HEK293 (cell line): Measurements from ENCODE around the gene CD300LF.

Source experiments
- KLF9 ChIP-seq: fragments of 450-650 bp; formaldehyde crosslinking; IDR thresholded peaks from 2 replicates; pipeline ENCODE4 v1.5.1; 2016; ENCODE audit warnings: missing biosample characterization, missing genetic modification characterization, low read depth
- MZF1 ChIP-seq: fragments of 450-650 bp; formaldehyde crosslinking; IDR thresholded peaks from 2 replicates; pipeline ENCODE4 v1.5.1; 2017; ENCODE audit warnings: missing biosample characterization, missing genetic modification characterization, borderline replicate concordance
- YY1 ChIP-seq: fragments of 450-650 bp; formaldehyde crosslinking; IDR thresholded peaks from 2 replicates; pipeline ENCODE4 v1.5.1; 2018; ENCODE audit warnings: missing biosample characterization, missing genetic modification characterization
- ZBTB8A ChIP-seq: fragments of 450-650 bp; formaldehyde crosslinking; IDR thresholded peaks from 2 replicates; pipeline ENCODE4 v1.5.1; 2016; ENCODE audit warnings: missing biosample characterization, missing genetic modification characterization
- ZNF140 ChIP-seq: fragments of 450-650 bp; formaldehyde crosslinking; IDR thresholded peaks from 2 replicates; pipeline ENCODE4 v1.5.1; 2016; ENCODE audit warnings: missing biosample characterization, missing genetic modification characterization
- ZNF24 ChIP-seq: fragments of 450-650 bp; formaldehyde crosslinking; IDR thresholded peaks from 2 replicates; pipeline ENCODE4 v1.5.1; 2016; ENCODE audit warnings: missing biosample characterization, missing genetic modification characterization
- ZNF426 ChIP-seq: fragments of 450-650 bp; formaldehyde crosslinking; IDR thresholded peaks from 2 replicates; pipeline ENCODE4 v1.5.1; 2017; ENCODE audit warnings: missing biosample characterization, missing genetic modification characterization, mild to moderate bottlenecking, inconsistent platforms, moderate library complexity
- ZNF571 ChIP-seq: fragments of 450-650 bp; formaldehyde crosslinking; IDR thresholded peaks from 2 replicates; pipeline ENCODE4 v1.5.0; 2017; ENCODE audit warnings: missing biosample characterization, missing genetic modification characterization
- ZNF596 ChIP-seq: fragments of 450-650 bp; IDR thresholded peaks from 2 replicates; pipeline ENCODE4 v1.5.0; 2018; ENCODE audit warnings: missing biosample characterization, mild to moderate bottlenecking, missing genetic modification characterization, moderate library complexity
- TF ChIP-seq, protein P1 (sequence below): fragments of 450-650 bp; formaldehyde crosslinking; IDR thresholded peaks from 2 replicates; pipeline ENCODE4 v1.5.1; 2016; ENCODE audit warnings: missing biosample characterization, missing genetic modification characterization
- TF ChIP-seq, protein P2 (sequence below): fragments of 450-650 bp; formaldehyde crosslinking; IDR thresholded peaks from 2 replicates; pipeline ENCODE4 v1.5.1; 2016; ENCODE audit warnings: missing biosample characterization, missing genetic modification characterization
- TF ChIP-seq, protein P3 (sequence below): fragments of 450-650 bp; formaldehyde crosslinking; IDR thresholded peaks from 2 replicates; pipeline ENCODE4 v1.5.1; 2016; ENCODE audit warnings: missing biosample characterization, missing genetic modification characterization

DNA sequence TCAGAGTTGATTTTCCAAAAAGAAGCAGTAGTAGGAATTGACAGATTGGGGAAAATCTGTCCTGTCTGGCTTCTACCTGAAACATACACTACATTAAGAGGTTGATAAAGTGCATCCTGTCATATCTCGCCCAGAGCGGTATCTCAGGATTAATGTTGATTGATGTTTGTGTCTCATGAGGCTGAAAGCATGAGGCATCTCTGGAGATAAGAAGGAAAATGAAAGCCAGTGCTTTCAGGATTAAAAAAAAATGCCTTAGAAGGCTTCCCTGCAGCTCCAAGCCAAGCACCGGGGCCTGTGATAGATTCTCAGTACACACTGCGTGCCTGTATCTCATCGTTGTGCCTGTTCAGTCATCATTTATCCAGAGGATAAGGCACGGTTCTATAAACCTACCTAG, 62.8 kb downstream of the CD300LF start:
- no peak for TF ChIP-seq KLF9 (tag by site-specific recombination)
- no peak for TF ChIP-seq MZF1
- TF ChIP-seq YY1 (tag by site-specific recombination) = no peak
- TF ChIP-seq, protein P1, sequence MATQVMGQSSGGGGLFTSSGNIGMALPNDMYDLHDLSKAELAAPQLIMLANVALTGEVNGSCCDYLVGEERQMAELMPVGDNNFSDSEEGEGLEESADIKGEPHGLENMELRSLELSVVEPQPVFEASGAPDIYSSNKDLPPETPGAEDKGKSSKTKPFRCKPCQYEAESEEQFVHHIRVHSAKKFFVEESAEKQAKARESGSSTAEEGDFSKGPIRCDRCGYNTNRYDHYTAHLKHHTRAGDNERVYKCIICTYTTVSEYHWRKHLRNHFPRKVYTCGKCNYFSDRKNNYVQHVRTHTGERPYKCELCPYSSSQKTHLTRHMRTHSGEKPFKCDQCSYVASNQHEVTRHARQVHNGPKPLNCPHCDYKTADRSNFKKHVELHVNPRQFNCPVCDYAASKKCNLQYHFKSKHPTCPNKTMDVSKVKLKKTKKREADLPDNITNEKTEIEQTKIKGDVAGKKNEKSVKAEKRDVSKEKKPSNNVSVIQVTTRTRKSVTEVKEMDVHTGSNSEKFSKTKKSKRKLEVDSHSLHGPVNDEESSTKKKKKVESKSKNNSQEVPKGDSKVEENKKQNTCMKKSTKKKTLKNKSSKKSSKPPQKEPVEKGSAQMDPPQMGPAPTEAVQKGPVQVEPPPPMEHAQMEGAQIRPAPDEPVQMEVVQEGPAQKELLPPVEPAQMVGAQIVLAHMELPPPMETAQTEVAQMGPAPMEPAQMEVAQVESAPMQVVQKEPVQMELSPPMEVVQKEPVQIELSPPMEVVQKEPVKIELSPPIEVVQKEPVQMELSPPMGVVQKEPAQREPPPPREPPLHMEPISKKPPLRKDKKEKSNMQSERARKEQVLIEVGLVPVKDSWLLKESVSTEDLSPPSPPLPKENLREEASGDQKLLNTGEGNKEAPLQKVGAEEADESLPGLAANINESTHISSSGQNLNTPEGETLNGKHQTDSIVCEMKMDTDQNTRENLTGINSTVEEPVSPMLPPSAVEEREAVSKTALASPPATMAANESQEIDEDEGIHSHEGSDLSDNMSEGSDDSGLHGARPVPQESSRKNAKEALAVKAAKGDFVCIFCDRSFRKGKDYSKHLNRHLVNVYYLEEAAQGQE (tag by site-specific recombination) = no peak
- TF ChIP-seq, protein P2, sequence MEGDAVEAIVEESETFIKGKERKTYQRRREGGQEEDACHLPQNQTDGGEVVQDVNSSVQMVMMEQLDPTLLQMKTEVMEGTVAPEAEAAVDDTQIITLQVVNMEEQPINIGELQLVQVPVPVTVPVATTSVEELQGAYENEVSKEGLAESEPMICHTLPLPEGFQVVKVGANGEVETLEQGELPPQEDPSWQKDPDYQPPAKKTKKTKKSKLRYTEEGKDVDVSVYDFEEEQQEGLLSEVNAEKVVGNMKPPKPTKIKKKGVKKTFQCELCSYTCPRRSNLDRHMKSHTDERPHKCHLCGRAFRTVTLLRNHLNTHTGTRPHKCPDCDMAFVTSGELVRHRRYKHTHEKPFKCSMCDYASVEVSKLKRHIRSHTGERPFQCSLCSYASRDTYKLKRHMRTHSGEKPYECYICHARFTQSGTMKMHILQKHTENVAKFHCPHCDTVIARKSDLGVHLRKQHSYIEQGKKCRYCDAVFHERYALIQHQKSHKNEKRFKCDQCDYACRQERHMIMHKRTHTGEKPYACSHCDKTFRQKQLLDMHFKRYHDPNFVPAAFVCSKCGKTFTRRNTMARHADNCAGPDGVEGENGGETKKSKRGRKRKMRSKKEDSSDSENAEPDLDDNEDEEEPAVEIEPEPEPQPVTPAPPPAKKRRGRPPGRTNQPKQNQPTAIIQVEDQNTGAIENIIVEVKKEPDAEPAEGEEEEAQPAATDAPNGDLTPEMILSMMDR (tag by site-specific recombination) = no peak
- TF ChIP-seq ZBTB8A (tag by site-specific recombination) = no peak
- TF ChIP-seq, protein P3, sequence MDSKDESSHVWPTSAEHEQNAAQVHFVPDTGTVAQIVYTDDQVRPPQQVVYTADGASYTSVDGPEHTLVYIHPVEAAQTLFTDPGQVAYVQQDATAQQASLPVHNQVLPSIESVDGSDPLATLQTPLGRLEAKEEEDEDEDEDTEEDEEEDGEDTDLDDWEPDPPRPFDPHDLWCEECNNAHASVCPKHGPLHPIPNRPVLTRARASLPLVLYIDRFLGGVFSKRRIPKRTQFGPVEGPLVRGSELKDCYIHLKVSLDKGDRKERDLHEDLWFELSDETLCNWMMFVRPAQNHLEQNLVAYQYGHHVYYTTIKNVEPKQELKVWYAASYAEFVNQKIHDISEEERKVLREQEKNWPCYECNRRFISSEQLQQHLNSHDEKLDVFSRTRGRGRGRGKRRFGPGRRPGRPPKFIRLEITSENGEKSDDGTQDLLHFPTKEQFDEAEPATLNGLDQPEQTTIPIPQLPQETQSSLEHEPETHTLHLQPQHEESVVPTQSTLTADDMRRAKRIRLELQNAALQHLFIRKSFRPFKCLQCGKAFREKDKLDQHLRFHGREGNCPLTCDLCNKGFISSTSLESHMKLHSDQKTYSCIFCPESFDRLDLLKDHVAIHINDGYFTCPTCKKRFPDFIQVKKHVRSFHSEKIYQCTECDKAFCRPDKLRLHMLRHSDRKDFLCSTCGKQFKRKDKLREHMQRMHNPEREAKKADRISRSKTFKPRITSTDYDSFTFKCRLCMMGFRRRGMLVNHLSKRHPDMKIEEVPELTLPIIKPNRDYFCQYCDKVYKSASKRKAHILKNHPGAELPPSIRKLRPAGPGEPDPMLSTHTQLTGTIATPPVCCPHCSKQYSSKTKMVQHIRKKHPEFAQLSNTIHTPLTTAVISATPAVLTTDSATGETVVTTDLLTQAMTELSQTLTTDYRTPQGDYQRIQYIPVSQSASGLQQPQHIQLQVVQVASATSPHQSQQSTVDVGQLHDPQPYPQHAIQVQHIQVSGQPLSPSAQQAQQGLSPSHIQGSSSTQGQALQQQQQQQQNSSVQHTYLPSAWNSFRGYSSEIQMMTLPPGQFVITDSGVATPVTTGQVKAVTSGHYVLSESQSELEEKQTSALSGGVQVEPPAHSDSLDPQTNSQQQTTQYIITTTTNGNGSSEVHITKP (tag by site-specific recombination) = no peak
- TF ChIP-seq ZNF596 = no peak
- TF ChIP-seq ZNF426 (tag by site-specific recombination) = no peak
- TF ChIP-seq ZNF140 (tag by site-specific recombination) = no peak
- no peak for TF ChIP-seq ZNF24 (tag by site-specific recombination)
- TF ChIP-seq ZNF571 (tag by site-specific recombination) = no peak
